H1 (cell line): ENCODE measurements around the gene GNS. TPM values are rescaled to one million over a fixed set of nuclear protein-coding genes. Genes with fewer than 3 reads are reported as not detected.

ENCODE experiments used
- CTCF ChIA-PET: fragments of 300-600 bp; sonication (Branson Sonifier 250); formaldehyde crosslinking; loops from one replicate; lab custom pipeline; 2021; ENCODE audit not compliant: partially characterized antibody; lab: Charles Lee
- POLR2A ChIA-PET: fragments of 300-600 bp; sonication (Branson Sonifier 250); formaldehyde crosslinking; loops from one replicate; lab custom pipeline; 2021; ENCODE audit warnings: inconsistent platforms; ENCODE audit not compliant: partially characterized antibody; lab: Charles Lee
- DNase-seq, 2 experiments: peaks; one replicate each; pipeline versions ENCODE4 v3.0.0 to v3.0.0-alpha.2; 2010 to 2022; ENCODE audit warnings: low spot score in 2 of 2, low read depth in 1 of 2, mixed read lengths in 1 of 2
- FAIRE-seq: peaks from 2 replicates; lab custom pipeline; 2011; peaks lifted over from hg19 to GRCh38; lab: Jason Lieb, UNC
- H2AFZ ChIP-seq: 2 replicates; pipeline ENCODE4 v1.8.1; 2012; ENCODE audit warnings: low read length, inconsistent platforms
- H2AK5ac ChIP-seq: 2 replicates; pipeline ENCODE4 v1.6.1; 2013; ENCODE audit warnings: low read depth, low read length
- H2BK120ac ChIP-seq: replicated peaks from 2 replicates; pipeline ENCODE3; 2013; ENCODE audit warnings: low read depth, low read length, inconsistent platforms
- H2BK12ac ChIP-seq: 2 replicates; pipeline ENCODE4 v1.6.1; 2013; ENCODE audit warnings: low read depth, low read length
- H2BK15ac ChIP-seq: 2 replicates; pipeline ENCODE4 v1.6.1; 2013; ENCODE audit warnings: low read length
- H2BK20ac ChIP-seq: 2 replicates; pipeline ENCODE4 v1.6.1; 2013; ENCODE audit warnings: low read length
- H2BK5ac ChIP-seq: 2 replicates; pipeline ENCODE4 v1.6.1; 2013; ENCODE audit warnings: low read depth, low read length
- H3K14ac ChIP-seq: 2 replicates; pipeline ENCODE4 v1.6.1; 2013; ENCODE audit warnings: inconsistent platforms; ENCODE audit not compliant: insufficient read length
- H3K18ac ChIP-seq: 2 replicates; pipeline ENCODE4 v1.6.1; 2013; ENCODE audit warnings: low read length; ENCODE audit errors: extremely low read depth
- H3K23ac ChIP-seq: 2 replicates; pipeline ENCODE4 v1.6.1; 2013; ENCODE audit warnings: inconsistent platforms; ENCODE audit not compliant: insufficient read length
- H3K23me2 ChIP-seq: 2 replicates; pipeline ENCODE4 v1.6.1; 2013; ENCODE audit warnings: low read depth, low read length
- H3K27ac ChIP-seq: 2 replicates; pipeline ENCODE4 v1.6.1; 2011; ENCODE audit warnings: low read depth, low read length, inconsistent platforms
- H3K27me3 ChIP-seq, 4 experiments: replicated peaks in 1 of 4; 1 replicate in 1 of 4; 2 replicates in 3 of 4; pipeline versions ENCODE4 v1.6.1 to v1.8.1; 2011 to 2013; ENCODE audit warnings: low read length in 3 of 4, mild to moderate bottlenecking in 3 of 4, inconsistent platforms in 2 of 4, mixed read lengths in 2 of 4, moderate library complexity in 1 of 4; ENCODE audit not compliant: control insufficient read depth in 3 of 4, insufficient read depth in 3 of 4; ENCODE audit errors: extremely low read depth in 1 of 4
- H3K36me3 ChIP-seq, 4 experiments: 2 replicates each; pipeline versions ENCODE4 v1.6.1 to v1.8.1; 2011 to 2013; ENCODE audit warnings: mild to moderate bottlenecking in 4 of 4, low read length in 3 of 4, moderate library complexity in 2 of 4, control low read depth in 1 of 4, inconsistent platforms in 1 of 4; ENCODE audit not compliant: insufficient read depth in 4 of 4, control insufficient read depth in 2 of 4
- H3K4ac ChIP-seq: replicated peaks from 2 replicates; pipeline ENCODE3; 2013; ENCODE audit warnings: low read length, low read depth, mixed read lengths, inconsistent platforms; ENCODE audit not compliant: insufficient read length
- H3K4me1 ChIP-seq, 4 experiments: replicated peaks in 1 of 4; 1 replicate in 1 of 4; 2 replicates in 3 of 4; pipeline versions ENCODE4 v1.6.1 to v1.8.1; 2011 to 2013; ENCODE audit warnings: low read length in 3 of 4, inconsistent platforms in 2 of 4, mixed read lengths in 1 of 4; ENCODE audit not compliant: insufficient read depth in 4 of 4, control insufficient read depth in 3 of 4
- H3K4me2 ChIP-seq, 2 experiments: 2 replicates each; pipeline versions ENCODE4 v1.6.1 to v1.8.1; 2011 to 2013; ENCODE audit warnings: low read depth in 2 of 2, low read length in 2 of 2, control low read depth in 1 of 2, inconsistent platforms in 1 of 2, mild to moderate bottlenecking in 1 of 2; ENCODE audit not compliant: insufficient read depth in 1 of 2
- H3K4me3 ChIP-seq, 4 experiments: fragments of 200-600, 300-600 bp in 1 of 4; sonication (generic), shearing (Covaris generic), sonication (Bioruptor Twin) in 1 of 4; 2 replicates each; pipeline versions ENCODE4 v1.5.1 to v1.8.1; 2011 to 2016; ENCODE audit warnings: low read length in 4 of 4, low read depth in 3 of 4, control low read depth in 2 of 4, inconsistent platforms in 2 of 4, mild to moderate bottlenecking in 2 of 4, mixed read lengths in 1 of 4, moderate library complexity in 1 of 4; ENCODE audit not compliant: insufficient read depth in 2 of 4; ENCODE audit errors: extremely low read depth in 1 of 4
- H3K56ac ChIP-seq: replicated peaks from 2 replicates; pipeline ENCODE3; 2013; ENCODE audit warnings: low read depth, mild to moderate bottlenecking, mixed read lengths, low read length, inconsistent platforms; ENCODE audit not compliant: insufficient read length
- H3K79me1 ChIP-seq: 2 replicates; pipeline ENCODE4 v1.6.1; 2013; ENCODE audit warnings: low read depth, low read length, control low read depth
- H3K79me2 ChIP-seq, 2 experiments: 2 replicates each; pipeline versions ENCODE4 v1.6.1 to v1.8.1; 2012 to 2013; ENCODE audit warnings: low read length in 2 of 2, mild to moderate bottlenecking in 2 of 2, inconsistent platforms in 1 of 2; ENCODE audit not compliant: insufficient read depth in 2 of 2, control insufficient read depth in 1 of 2
- H3K9ac ChIP-seq, 4 experiments: replicated peaks in 1 of 4; 1 replicate in 1 of 4; 2 replicates in 3 of 4; pipeline versions ENCODE4 v1.6.1 to v1.8.1; 2011 to 2013; ENCODE audit warnings: low read depth in 3 of 4, low read length in 3 of 4, control low read depth in 2 of 4, mild to moderate bottlenecking in 2 of 4, moderate library complexity in 2 of 4, inconsistent platforms in 1 of 4; ENCODE audit errors: extremely low read depth in 1 of 4
- H3K9me3 ChIP-seq, 2 experiments: 2 replicates each; pipeline versions ENCODE4 v1.6.1 to v1.8.1; 2012 to 2013; ENCODE audit warnings: mild to moderate bottlenecking in 2 of 2, moderate library complexity in 2 of 2, control low read depth in 1 of 2, inconsistent platforms in 1 of 2, low read depth in 1 of 2, low read length in 1 of 2, mixed read lengths in 1 of 2; ENCODE audit not compliant: insufficient read depth in 2 of 2
- H4K20me1 ChIP-seq, 2 experiments: replicated peaks in 1 of 2; 2 replicates each; pipeline versions ENCODE3 to v1.8.1; 2011 to 2013; ENCODE audit warnings: inconsistent platforms in 2 of 2, low read length in 2 of 2, mild to moderate bottlenecking in 1 of 2; ENCODE audit not compliant: insufficient read depth in 2 of 2, control insufficient read depth in 1 of 2
- H4K5ac ChIP-seq: 2 replicates; pipeline ENCODE4 v1.6.1; 2013; ENCODE audit warnings: low read length, low read depth, mixed read lengths, inconsistent platforms; ENCODE audit not compliant: insufficient read length
- H4K8ac ChIP-seq: 2 replicates; pipeline ENCODE4 v1.8.0; 2013; ENCODE audit warnings: mild to moderate bottlenecking, moderate library complexity, low read length, inconsistent platforms; ENCODE audit not compliant: insufficient read depth; ENCODE audit errors: extremely low read depth
- H4K91ac ChIP-seq: replicated peaks from 2 replicates; pipeline ENCODE3; 2013; ENCODE audit warnings: low read length, mixed read lengths, inconsistent platforms; ENCODE audit not compliant: insufficient read length
- RNF2 ChIP-seq: fragments of 200-900, 300-1000 bp; sonication (generic); IDR thresholded peaks from 2 replicates; pipeline ENCODE4 v1.7.1; 2016; ENCODE audit warnings: borderline replicate concordance, low read depth, mild to moderate bottlenecking, antibody characterized with exemption, low read length; ENCODE audit not compliant: poor library complexity, severe bottlenecking; ENCODE audit errors: missing control alignments
- WGBS, 2 experiments: shearing (Covaris generic) in 1 of 2; methylation state at CpG; one replicate each; pipeline versions ENCODE4 v1.1.6 to v1.1.7; 2013 to 2015; ENCODE audit warnings: low lambda C conversion rate in 2 of 2, mixed read lengths in 2 of 2, inconsistent platforms in 1 of 2, low coverage in 1 of 2, missing lambda C conversion rate in 1 of 2; ENCODE audit not compliant: insufficient replicate concordance in 2 of 2, insufficient coverage in 1 of 2, insufficient read length in 1 of 2; ENCODE audit errors: extremely low coverage in 1 of 2, missing lambda C conversion rate in 1 of 2; 5-methylcytosine and 5-hydroxymethylcytosine counted together
- polyA plus RNA-seq, 7 experiments: library from polyadenylated mRNA; depleted of rRNA in 3 of 7; stranded (reverse) in 5 of 7; unstranded in 2 of 7; fragments of >200 nt in 5 of 7; fragments of 200-250 nt in 2 of 7; gene quantifications; 1 replicate in 5 of 7; 2 replicates in 1 of 7; 4 replicates in 1 of 7; pipeline versions ENCODE4 v1.2.1 to v1.2.3, GENCODE V29; 2011 to 2013; ENCODE audit warnings: missing spikeins in 2 of 7, mixed read lengths in 2 of 7
- total RNA-seq: library from RNA; stranded (reverse); fragmentation: NEBNext Ultra II Directional; extraction: Animal tissue kit (Norgen Biotek cat#: 25700); gene quantifications from 2 replicates; pipeline ENCODE4 v1.2.1, GENCODE V29; 2021

Gene GNS
- total and polyA plus RNA-seq, 2 of the 8 experiments (the other 6 are each of a cell fraction or from before 2014, with no cell fraction given), result 16.0 to 28.5 TPM

DNA sequence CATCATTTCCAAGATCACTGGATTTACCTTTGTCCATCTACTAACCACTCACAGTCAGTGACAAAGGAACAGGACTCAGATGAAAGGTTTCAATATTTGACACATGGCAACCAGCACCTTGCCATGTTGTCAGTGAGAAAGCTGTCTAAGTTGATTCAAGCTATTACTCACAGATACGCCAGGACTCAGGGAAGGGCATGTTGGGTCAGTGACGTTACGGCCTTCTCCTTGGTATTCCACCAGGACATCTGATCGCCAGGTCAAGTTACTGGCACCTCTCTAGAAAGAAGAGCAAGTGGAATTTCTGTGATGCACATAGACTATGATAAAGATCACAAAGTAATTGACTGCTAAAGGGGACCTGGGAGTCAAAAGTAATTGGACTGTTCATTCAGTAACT lies 36.4 kb downstream of the GNS start:
- CTCF ChIA-PET, result interaction anchor here (0.6 to 1.3 kb wide), 2 partner anchors 13 to 74 kb away, joined by 3 read pairs; no protein-coding TSS in a partner anchor
- peaks cover 0 to 2% of the 10 kb centered on the region in 2 experiments for H4K20me1 ChIP-seq
- no peak for FAIRE-seq

More for the DNA sequence above, 36.4 kb downstream of the GNS start:
- no peak overlapping the region for H2BK12ac ChIP-seq
- no peak for TF ChIP-seq RNF2
- TF ChIP-seq, all 59 proteins: peak for 0
- no peak overlapping the region for H3K4ac ChIP-seq
- no peaks in the 10 kb centered on the region for H3K27me3 ChIP-seq
- no peak overlapping the region for H4K91ac ChIP-seq
- POLR2A ChIA-PET, result no interaction called here
- no peak overlapping the region for H3K4me3 ChIP-seq
- H3K9me3 ChIP-seq, result no peaks in the 10 kb centered on the region
- H3K79me1 ChIP-seq, result no peaks in the 10 kb centered on the region
- H2AK5ac ChIP-seq, result no peak overlapping the region
- H3K23me2 ChIP-seq, result no peaks in the 10 kb centered on the region
- H2BK20ac ChIP-seq, result no peak overlapping the region
- no peak overlapping the region for H3K23ac ChIP-seq
- H3K27ac ChIP-seq, result no peak overlapping the region
- no peak overlapping the region for H3K56ac ChIP-seq
- H3K4me2 ChIP-seq, result no peak overlapping the region
- no peak overlapping the region for H4K5ac ChIP-seq
- no peak overlapping the region for H4K8ac ChIP-seq
- no peaks in the 10 kb centered on the region for H3K79me2 ChIP-seq
- no peak overlapping the region for H2BK5ac ChIP-seq
- H2BK15ac ChIP-seq, result no peak overlapping the region
- no peak overlapping the region for H3K9ac ChIP-seq
- 82% methylated on average over 4 of the region's 4 CpGs; no CpG with 5 or more reads in 1 of the 2 experiments for WGBS, 2 experiments
- no peak overlapping the region for H2BK120ac ChIP-seq
- H2AFZ ChIP-seq, result no peak overlapping the region
- DNase-seq, result no peak
- no peaks in the 10 kb centered on the region for H3K4me1 ChIP-seq
- H3K18ac ChIP-seq, result no peak overlapping the region
- H3K36me3 ChIP-seq, result peaks cover 2 to 33% (median 9%) of the 10 kb centered on the region in 4 experiments; a peak in 7 of 8 replicates
- no peak overlapping the region for H3K14ac ChIP-seq
